ENCODE results near the gene RERGL.
A peak's percentile ranks its signal among the peaks of the same experiment; 100 is the strongest.

Gene RERGL

GRCh38 chr12:18101043-18101442, 11.1 kb upstream of the RERGL start:
- peak overlapping the region; percentile 25 for H3K4me2 ChIP-seq (ENCODE audit: low read length)
- H4K20me1 ChIP-seq (ENCODE audit: control insufficient read depth, insufficient read depth, low read depth, low read length) = no peaks in the 10 kb centered on the region
- H3K79me2 ChIP-seq (ENCODE audit: control insufficient read depth, low read length) = no peaks in the 10 kb centered on the region
- no peaks in the 10 kb centered on the region for H3K27me3 ChIP-seq (ENCODE audit: control insufficient read depth, low read length)
- H3K36me3 ChIP-seq (ENCODE audit: control insufficient read depth, low read length) = peaks cover 12% of the 10 kb centered on the region
- TF ChIP-seq EZH2phosphoT487 (IDR thresholded peaks at IDR 0.05; ENCODE audit: borderline replicate concordance, low read length) (no peak), CTCF (IDR thresholded peaks at IDR 0.05; ENCODE audit: low read depth, low read length, poor library complexity, severe bottlenecking) (no peak)
- H3K9me2 ChIP-seq (replicated peaks; ENCODE audit: control insufficient read depth, low read length) = no peaks in the 10 kb centered on the region
- H3F3A ChIP-seq (ENCODE audit: control insufficient read depth, insufficient read depth) = peaks cover 19% of the 10 kb centered on the region
- peak overlapping the region; percentile 41 for H3K4me3 ChIP-seq (ENCODE audit: low read length)
- peaks cover 30% of the 10 kb centered on the region for H3K4me1 ChIP-seq (ENCODE audit: control insufficient read depth, low read length)
- H3K9me3 ChIP-seq (ENCODE audit: control insufficient read depth, insufficient read depth, low read length) = peaks cover 29% of the 10 kb centered on the region
- peak overlapping the region; percentile 77 for H3K27ac ChIP-seq (ENCODE audit: low read depth, low read length)

- Histone ChIP-seq H3K9me2 (replicated peaks; ENCODE audit: control insufficient read depth, low read length) (no peaks in the 10 kb centered on the region), H3K27me3 (ENCODE audit: control insufficient read depth, low read length) (no peaks in the 10 kb centered on the region), H3K79me2 (ENCODE audit: control insufficient read depth, low read length) (no peaks in the 10 kb centered on the region), H3K27ac (ENCODE audit: low read depth, low read length) (no peak overlapping the region), H3K4me2 (ENCODE audit: low read length) (no peak overlapping the region), H3K4me3 (ENCODE audit: low read length) (no peak overlapping the region), H3F3A (ENCODE audit: control insufficient read depth, insufficient read depth) (no peaks in the 10 kb centered on the region), H3K9me3 (ENCODE audit: control insufficient read depth, insufficient read depth, low read length) (peaks cover 3% of the 10 kb centered on the region; the same call in 1 of the 2 replicates), H3K36me3 (ENCODE audit: control insufficient read depth, low read length) (no peaks in the 10 kb centered on the region), H3K4me1 (ENCODE audit: control insufficient read depth, low read length) (0 out of 2 replicates have a peak, but pooled peaks cover 4% of the 10 kb centered on the region), H4K20me1 (ENCODE audit: control insufficient read depth, insufficient read depth, low read depth, low read length) (no peaks in the 10 kb centered on the region)
- no peak for TF ChIP-seq EZH2phosphoT487 (IDR thresholded peaks at IDR 0.05; ENCODE audit: borderline replicate concordance, low read length)
- no peak for TF ChIP-seq CTCF (IDR thresholded peaks at IDR 0.05; ENCODE audit: low read depth, low read length, poor library complexity, severe bottlenecking)
Measured at GRCh38 chr12:18084080-18084479, 5.9 kb downstream of the RERGL start.

GRCh38 chr12:18079541-18080246, 10.3 kb downstream of the RERGL start:
- no peaks in the 10 kb centered on the region for H3K27me3 ChIP-seq (ENCODE audit: control insufficient read depth, low read length)
- H3K36me3 ChIP-seq (ENCODE audit: control insufficient read depth, low read length) = no peaks in the 10 kb centered on the region
- no peak overlapping the region for H3K4me3 ChIP-seq (ENCODE audit: low read length)
- TF ChIP-seq EZH2phosphoT487 (IDR thresholded peaks at IDR 0.05; ENCODE audit: borderline replicate concordance, low read length) = no peak
- no peak for TF ChIP-seq CTCF (IDR thresholded peaks at IDR 0.05; ENCODE audit: low read depth, low read length, poor library complexity, severe bottlenecking)
- no peaks in the 10 kb centered on the region for H4K20me1 ChIP-seq (ENCODE audit: control insufficient read depth, insufficient read depth, low read depth, low read length)
- no peaks in the 10 kb centered on the region for H3F3A ChIP-seq (ENCODE audit: control insufficient read depth, insufficient read depth)
- no peaks in the 10 kb centered on the region for H3K79me2 ChIP-seq (ENCODE audit: control insufficient read depth, low read length)
- no peak overlapping the region for H3K27ac ChIP-seq (ENCODE audit: low read depth, low read length)
- H3K9me3 ChIP-seq (ENCODE audit: control insufficient read depth, insufficient read depth, low read length) = peaks cover 3% of the 10 kb centered on the region; the same call in 1 of the 2 replicates
- H3K9me2 ChIP-seq (replicated peaks; ENCODE audit: control insufficient read depth, low read length) = no peaks in the 10 kb centered on the region
- H3K4me1 ChIP-seq (ENCODE audit: control insufficient read depth, low read length) = no peaks in the 10 kb centered on the region
- H3K4me2 ChIP-seq (ENCODE audit: low read length) = no peak overlapping the region
